Caco-2 (cell line): ENCODE measurements around the gene KLF3. TPM values are rescaled to one million over a fixed set of nuclear protein-coding genes. Genes with fewer than 3 reads are reported as not detected.

Source experiments
- Bru-seq: library from RNA; stranded (reverse); fragments of 400-500 nt; gene quantifications from one replicate; lab custom pipeline; 2021; lab: Mats Ljungman, UMichigan
- BruChase-seq, 2 experiments: library from RNA; stranded (reverse); fragments of 400-500 nt; gene quantifications; one replicate each; lab custom pipeline; 2021; lab: Mats Ljungman, UMichigan
- BruUV-seq: library from RNA; stranded (reverse); fragments of 400-500 nt; replicated peaks from 2 replicates; lab custom pipeline; 2021; lab: Mats Ljungman, UMichigan
- CTCF ChIA-PET: fragments of 300-600 bp; sonication (Branson Sonifier 250); formaldehyde crosslinking; loops from one replicate; lab custom pipeline; 2022; ENCODE audit warnings: antibody characterized with exemption; lab: Charles Lee
- POLR2A ChIA-PET: fragments of 300-600 bp; sonication (Branson Sonifier 250); formaldehyde crosslinking; loops from one replicate; lab custom pipeline; 2022; ENCODE audit warnings: antibody characterized with exemption; lab: Charles Lee
- DNase-seq, 2 experiments: peaks; one replicate each; pipeline versions ENCODE4 v3.0.0 to v3.0.0-alpha.2; 2020 to 2022
- H3K27me3 ChIP-seq: replicated peaks from 2 replicates; pipeline ENCODE4 v1.6.0; 2011; ENCODE audit warnings: low read length; ENCODE audit not compliant: control insufficient read depth, insufficient read depth
- H3K36me3 ChIP-seq: 2 replicates; pipeline ENCODE4 v1.5.1; 2011; ENCODE audit warnings: low read length; ENCODE audit not compliant: control insufficient read depth, insufficient read depth
- H3K4me1 ChIP-seq: fragments of 250-450 bp; sonication (Bioruptor Pico); 2 replicates; pipeline ENCODE4 v1.5.1; 2020; ENCODE audit warnings: mild to moderate bottlenecking
- H3K4me3 ChIP-seq: 2 replicates; pipeline ENCODE4 v1.5.1; 2011; ENCODE audit warnings: low read depth, mild to moderate bottlenecking, control low read depth, low read length
- H3K9me3 ChIP-seq: fragments of 250-450 bp; sonication (Bioruptor Pico); 2 replicates; pipeline ENCODE4 v1.5.1; 2020; ENCODE audit warnings: mild to moderate bottlenecking, moderate library complexity
- H3K27ac Mint-ChIP-seq: one replicate; pipeline ENCODE4 v1.8.0; 2022; ENCODE audit warnings: mixed read lengths; ENCODE audit not compliant: unreplicated experiment
- H3K27me3 Mint-ChIP-seq: one replicate; pipeline ENCODE4 v1.8.0; 2022; ENCODE audit warnings: mixed read lengths; ENCODE audit not compliant: insufficient read depth, unreplicated experiment
- H3K36me3 Mint-ChIP-seq: one replicate; pipeline ENCODE4 v1.8.0; 2022; ENCODE audit warnings: mild to moderate bottlenecking, mixed read lengths; ENCODE audit not compliant: insufficient read depth, unreplicated experiment
- H3K4me1 Mint-ChIP-seq: one replicate; pipeline ENCODE4 v1.8.0; 2022; ENCODE audit warnings: low read depth, mixed read lengths; ENCODE audit not compliant: unreplicated experiment
- H3K4me3 Mint-ChIP-seq: one replicate; pipeline ENCODE4 v1.8.0; 2022; ENCODE audit warnings: mild to moderate bottlenecking, moderate library complexity, mixed read lengths; ENCODE audit not compliant: unreplicated experiment
- H3K9me3 Mint-ChIP-seq: one replicate; pipeline ENCODE4 v1.8.0; 2022; ENCODE audit warnings: mixed read lengths; ENCODE audit not compliant: unreplicated experiment
- CTCF ChIP-seq, 2 experiments: fragments of 200-600 bp in 1 of 2; IDR thresholded peaks; 1 replicate in 1 of 2; 2 replicates in 1 of 2; pipeline versions ENCODE4 v1.5.1 to v1.8.0; 2011 to 2022; ENCODE audit warnings: antibody characterized with exemption in 1 of 2, control low read depth in 1 of 2, inconsistent platforms in 1 of 2, low read depth in 1 of 2, low read length in 1 of 2, mild to moderate bottlenecking in 1 of 2, moderate library complexity in 1 of 2; ENCODE audit not compliant: insufficient read depth in 1 of 2, severe bottlenecking in 1 of 2, unreplicated experiment in 1 of 2
- intact Hi-C: fragments of 100-400 bp; cut with micrococcal nuclease; formaldehyde crosslinking; loops from one replicate; pipeline ENCODE4 v1.10.0; 2022; ENCODE audit not compliant: unreplicated experiment
- long read RNA-seq: library from polyadenylated mRNA; stranded (forward); transcript quantifications from one replicate; pipeline ENCODE4 v2.0.0, GENCODE V29; 2022
- total RNA-seq: library from RNA; stranded (reverse); gene quantifications from 2 replicates; pipeline ENCODE4 v1.2.3, GENCODE V29; 2022

The KLF3 gene
- total RNA-seq (33.2 and 34.8 TPM in 2 replicates), Bru-seq, nascent RNA (percentile 94 among the genes with signal in this experiment), BruChase-seq, experiment 1, labeled RNA remaining after a 2-hour chase (percentile 91 among the genes with signal in this experiment), BruChase-seq, experiment 2, labeled RNA remaining after a 6-hour chase (percentile 84 among the genes with signal in this experiment)
- long read RNA-seq, full-length matches to known transcripts: 40 of 58 reads
- long read RNA-seq, partial matches to known transcripts: 10 of 58 reads
- long read RNA-seq, other reads (novel, unspliced or antisense): 8 of 58 reads

- H3K27me3 ChIP-seq: no peaks in the 10 kb centered on the region
- Mint-ChIP-seq H3K27me3 (no peaks in the 10 kb centered on the region), H3K4me3 (peak within 1 kb of the TSS; percentile 87), H3K27ac (peak within 1 kb of the TSS; percentile 97), H3K4me1 (peaks cover 30% of the 10 kb centered on the region), H3K9me3 (peaks cover 12% of the 10 kb centered on the region), H3K36me3 (peaks cover 19% of the 10 kb centered on the region)
- no peaks in the 10 kb centered on the region for H3K36me3 ChIP-seq
- CTCF ChIA-PET: no interaction called here
- BruUV-seq: no TSS peak
- TF ChIP-seq CTCF (IDR thresholded peaks at IDR 0.05; ENCODE audit: insufficient read depth in 1 of 2, low read depth in 1 of 2, low read length in 1 of 2, severe bottlenecking in 1 of 2, unreplicated experiment in 1 of 2): no peak
- H3K9me3 ChIP-seq: no peaks in the 10 kb centered on the region
- peaks cover 29% of the 10 kb centered on the region for H3K4me1 ChIP-seq
- DNase-seq: peak; percentile 90
- peak within 1 kb of the TSS; percentile 89 for H3K4me3 ChIP-seq
- POLR2A ChIA-PET: interaction anchor here (0.6 to 1.0 kb wide), 3 partner anchors 43 to 342 kb away, joined by 4 to 6 read pairs (median 4); no protein-coding TSS in a partner anchor
- intact Hi-C loops: loop anchor here (10.0 kb wide), 1 partner anchor 381 kb away; no protein-coding TSS in a partner anchor
Observed at GRCh38 chr4:38663801-38664705, at the start of gene KLF3. TSS of gene KLF3 (plus strand) at chr4:38664199. CDS start at chr4:38680626, 16,427 bp downstream.

- H3K27ac Mint-ChIP-seq: no peak overlapping the region
Observed at GRCh38 chr4:38614231-38614630, 49.8 kb upstream of the KLF3 start.

More at GRCh38 chr4:38614231-38614630, 49.8 kb upstream of the KLF3 start:
- no peak overlapping the region for H3K4me3 Mint-ChIP-seq
- no peaks in the 10 kb centered on the region for H3K27me3 ChIP-seq
- peaks cover 7% of the 10 kb centered on the region for H3K9me3 Mint-ChIP-seq
- H3K4me1 ChIP-seq: no peaks in the 10 kb centered on the region
- ChIA-PET POLR2A (no interaction called here), CTCF (no interaction called here)
- intact Hi-C loops: no loop called here
- DNase-seq: no peak
- TF ChIP-seq CTCF (IDR thresholded peaks at IDR 0.05; ENCODE audit: insufficient read depth in 1 of 2, low read depth in 1 of 2, low read length in 1 of 2, severe bottlenecking in 1 of 2, unreplicated experiment in 1 of 2): no peak
- peaks cover 6% of the 10 kb centered on the region for H3K4me1 Mint-ChIP-seq
- no peaks in the 10 kb centered on the region for H3K9me3 ChIP-seq
- no peaks in the 10 kb centered on the region for H3K36me3 Mint-ChIP-seq
- BruUV-seq: no TSS peak
- no peak overlapping the region for H3K4me3 ChIP-seq
- H3K27me3 Mint-ChIP-seq: no peaks in the 10 kb centered on the region
- no peaks in the 10 kb centered on the region for H3K36me3 ChIP-seq
